GM18520 (cell line): ENCODE measurements around the gene NPR3.

Experiments
- ATAC-seq: cut with Tn5 transposase; IDR thresholded peaks from one replicate; pipeline ENCODE4 v1.9.1; 2021; ENCODE audit not compliant: unreplicated experiment

NPR3 gene

GRCh38 chr5:32711681-32712480 lies 760 bp downstream of the NPR3 start:
- ATAC-seq: no peak

GRCh38 chr5:32712481-32713360 lies 1.6 kb downstream of the NPR3 start:
- ATAC-seq: no peak

DNA sequence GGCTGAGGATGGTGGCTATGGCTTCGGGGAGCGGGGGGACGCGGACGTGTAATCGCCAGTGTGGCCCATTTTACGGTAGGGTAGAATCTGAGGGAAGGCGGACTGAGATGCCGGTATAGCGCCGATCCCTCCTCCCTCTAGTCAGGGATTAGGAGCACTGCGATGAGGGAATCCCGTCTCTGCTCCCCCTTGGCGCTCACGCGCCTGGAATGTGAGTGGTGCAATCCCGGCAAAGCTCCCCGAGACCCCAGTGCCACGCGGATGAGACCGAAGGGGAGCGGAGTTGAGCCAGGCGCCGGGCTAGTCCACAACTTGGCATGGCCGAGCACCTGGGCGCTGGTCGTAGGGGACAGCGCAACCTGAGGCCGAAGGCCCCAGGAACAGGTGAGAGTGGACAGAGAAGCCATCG lies 2.2 kb downstream of the NPR3 start:
- no peak for ATAC-seq

DNA sequence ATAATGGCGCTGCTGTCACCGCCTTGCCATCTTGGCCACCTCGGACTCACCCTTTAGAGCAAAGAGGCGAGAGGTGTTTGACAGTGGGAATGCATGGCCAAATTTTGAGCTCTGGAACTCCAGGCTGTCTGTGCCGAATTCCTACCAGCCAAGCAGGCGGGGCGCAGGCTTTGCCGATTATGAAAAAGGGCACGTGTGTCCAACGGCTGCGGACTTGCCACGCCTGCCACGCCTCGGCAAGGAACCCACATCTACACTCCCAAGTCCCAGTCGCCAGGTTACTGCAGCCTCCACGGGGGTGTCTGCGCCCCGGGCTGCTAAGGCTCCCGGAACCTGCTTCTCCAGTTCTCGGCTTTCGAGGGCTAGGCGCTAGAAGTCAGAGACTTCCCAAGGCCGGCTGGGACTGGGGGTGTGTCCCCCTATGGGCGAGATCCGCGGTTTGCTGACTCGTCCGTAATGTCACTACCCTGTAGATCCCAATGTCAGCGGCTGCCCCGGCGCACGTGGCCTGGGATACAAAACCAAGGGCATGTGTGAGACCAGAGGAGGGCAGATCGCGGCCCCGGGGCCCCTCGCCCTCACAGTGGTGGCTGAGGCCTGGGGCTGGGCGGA lies 2.8 kb downstream of the NPR3 start:
- no peak for ATAC-seq

GRCh38 chr5:32714836-32715235 lies 3.7 kb downstream of the NPR3 start:
- no peak for ATAC-seq

DNA sequence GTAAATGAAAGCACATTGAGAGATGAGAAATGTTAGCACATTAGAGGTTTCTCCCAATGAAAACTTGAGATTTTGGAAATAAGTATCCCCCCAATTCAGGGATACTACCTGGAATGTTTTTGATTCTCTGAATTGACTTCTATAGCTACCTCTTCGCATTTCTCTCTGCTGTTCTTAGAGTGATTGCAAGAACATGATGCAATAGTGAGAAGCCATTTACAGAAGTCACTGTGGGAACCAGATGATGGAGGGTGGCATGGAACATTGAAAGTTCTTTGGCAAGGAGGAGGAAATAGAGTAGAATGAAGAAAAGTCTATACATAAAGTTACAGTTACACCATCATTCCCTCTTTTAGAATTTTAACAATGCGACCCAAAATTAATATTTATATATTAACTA lies 9.2 kb downstream of the NPR3 start:
- no peak for ATAC-seq

- no peak for ATAC-seq
These were observed 10.5 kb downstream of the NPR3 start for GRCh38 chr5:32721626-32722025.

DNA sequence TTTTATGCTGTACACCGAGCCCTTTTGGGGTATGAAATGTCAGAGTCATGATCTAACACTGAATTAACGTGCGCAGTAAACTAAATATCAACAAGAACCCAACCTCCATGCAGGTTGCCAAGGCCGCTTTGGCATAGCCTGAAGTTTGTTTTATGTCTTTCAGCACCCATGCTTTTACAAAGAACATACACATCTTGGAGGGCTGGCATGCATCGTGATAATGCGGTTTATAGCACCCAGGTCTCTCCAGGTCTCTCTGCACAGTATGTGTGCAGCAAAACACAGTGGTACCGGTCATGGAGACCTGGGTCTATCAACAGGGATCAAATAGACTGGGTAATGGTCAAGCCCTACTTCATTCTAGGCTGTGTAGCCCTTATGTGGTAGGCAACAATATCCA lies 11.8 kb downstream of the NPR3 start:
- ATAC-seq: no peak

- ATAC-seq: no peak
These were observed 13.4 kb downstream of the NPR3 start for GRCh38 chr5:32724526-32724925.

GRCh38 chr5:32726086-32726557 lies 15.0 kb downstream of the NPR3 start:
- no peak for ATAC-seq

- ATAC-seq: no peak
These were observed 18.5 kb downstream of the NPR3 start for GRCh38 chr5:32729651-32730050.

- no peak for ATAC-seq
These were observed 22.6 kb downstream of the NPR3 start for GRCh38 chr5:32733590-32734340.

DNA sequence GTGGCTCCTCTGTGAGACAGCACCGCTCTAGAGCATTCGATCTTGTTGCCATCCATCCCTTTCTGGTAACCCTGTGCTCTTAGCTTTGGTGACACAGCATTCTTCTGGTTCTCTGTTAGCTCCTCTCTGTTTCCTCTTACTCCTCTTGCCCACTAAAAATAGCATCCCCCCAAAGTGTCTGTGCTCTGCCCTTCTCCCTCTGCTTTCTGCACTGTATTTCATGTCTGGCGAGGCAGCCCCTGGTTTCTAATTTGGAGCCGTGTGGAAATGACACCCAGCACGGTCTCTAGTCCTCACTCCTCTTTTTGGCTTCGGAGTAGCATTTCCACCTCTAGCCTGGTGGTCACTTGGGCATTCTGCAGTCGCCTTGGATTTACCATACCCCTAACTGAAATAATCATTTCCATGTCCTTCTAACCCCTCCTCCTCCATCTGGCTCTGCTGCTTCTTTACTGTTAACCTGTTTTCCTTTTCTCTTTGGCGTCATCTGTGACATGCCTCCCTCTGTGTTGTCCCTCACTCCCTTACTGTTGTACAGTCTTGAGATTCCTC lies 23.8 kb downstream of the NPR3 start:
- no peak for ATAC-seq

GRCh38 chr5:32735512-32735911 lies 24.4 kb downstream of the NPR3 start:
- no peak for ATAC-seq

GRCh38 chr5:32736842-32737241 lies 25.7 kb downstream of the NPR3 start:
- ATAC-seq: no peak

DNA sequence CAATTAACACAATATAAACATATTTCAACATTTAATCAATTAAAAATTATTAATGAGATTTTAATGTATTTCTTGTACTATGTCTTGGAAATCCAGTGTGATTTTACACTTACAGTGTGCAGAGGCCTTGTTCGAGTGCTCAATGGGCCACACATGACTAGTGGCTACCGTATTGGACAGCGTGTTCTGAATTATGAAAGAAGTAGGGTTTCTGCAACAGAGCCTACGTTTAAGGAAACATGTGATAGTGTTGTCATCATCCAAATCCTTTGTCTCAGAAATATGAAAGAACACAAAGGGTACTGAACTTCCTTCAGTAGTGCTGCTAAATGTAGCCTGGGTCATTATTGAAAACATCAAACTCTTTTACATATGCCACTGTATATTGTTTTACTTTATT lies 29.5 kb downstream of the NPR3 start:
- ATAC-seq: no peak

DNA sequence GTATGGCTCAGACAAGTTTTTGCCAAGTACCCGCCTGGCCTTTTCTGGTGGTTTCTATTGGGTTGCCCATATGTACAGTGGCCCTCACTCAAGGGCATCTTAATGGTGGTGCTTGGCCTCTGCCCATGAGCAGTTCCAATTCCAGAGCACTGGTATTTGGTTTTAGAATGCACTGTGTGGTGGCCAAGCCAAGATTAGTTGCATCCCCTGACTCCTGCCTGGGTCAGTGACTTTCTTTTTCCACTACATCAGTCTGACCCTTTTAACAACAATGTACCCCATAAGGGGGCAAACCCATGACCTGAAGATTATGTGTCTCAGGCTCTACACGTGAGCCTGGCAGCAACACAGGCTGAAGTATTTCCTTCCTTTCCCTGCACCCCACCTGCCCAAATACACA lies 34.2 kb downstream of the NPR3 start:
- ATAC-seq: no peak

GRCh38 chr5:32752411-32752810 lies 41.3 kb downstream of the NPR3 start:
- no peak for ATAC-seq

- no peak for ATAC-seq
These were observed 41.9 kb downstream of the NPR3 start for GRCh38 chr5:32753051-32753450.

DNA sequence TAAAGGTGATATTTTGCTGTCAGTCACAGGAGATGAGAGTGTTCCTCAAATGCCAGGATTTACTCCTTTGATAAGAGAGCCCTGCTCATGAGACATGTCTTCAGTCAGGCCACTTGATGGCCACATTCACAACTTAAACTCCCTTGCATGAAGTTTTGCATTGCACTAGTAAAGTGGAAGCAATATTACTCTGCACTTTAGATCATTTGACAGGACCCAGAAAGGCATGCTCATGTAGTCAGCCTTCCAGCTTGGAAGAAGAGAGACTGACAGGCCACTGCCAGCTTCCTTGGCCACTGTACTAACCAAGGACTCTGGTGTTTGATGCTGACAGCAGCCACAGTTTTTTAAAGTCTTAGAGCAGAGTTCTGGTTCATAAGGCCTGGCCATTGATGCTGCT lies 42.6 kb downstream of the NPR3 start:
- ATAC-seq: no peak

DNA sequence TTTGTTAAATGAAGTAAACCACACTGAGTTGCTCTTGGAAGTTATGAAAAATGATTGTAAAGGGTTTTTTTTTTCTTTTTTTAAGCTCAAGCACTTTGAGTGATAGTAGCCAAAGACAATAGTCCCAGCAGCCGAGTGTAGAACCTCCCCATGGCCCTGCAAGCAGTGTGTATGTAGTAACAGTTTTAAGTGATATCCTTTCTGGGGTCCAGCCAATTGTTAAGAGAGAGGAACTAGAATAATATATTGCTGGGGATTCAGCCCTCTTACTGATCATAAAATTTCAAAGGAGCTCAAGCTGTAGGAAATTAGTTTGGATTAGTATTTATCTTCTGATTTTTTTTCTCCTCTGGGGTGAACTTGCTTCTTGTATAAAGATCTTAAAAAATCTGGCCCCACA lies 43.2 kb downstream of the NPR3 start:
- ATAC-seq: no peak
